ENCODE results near the gene LCMT1. TPM values are rescaled to one million over a fixed set of nuclear protein-coding genes. Genes with fewer than 3 reads are reported as not detected.
"Not testable (repeated sequence)": the region's sequence is repeated elsewhere in the genome, so short reads cannot be mapped to it uniquely, and the experiment has no call there.

Gene LCMT1
- total RNA-seq, result 10 to 100 TPM; 39.0 to 50.7 TPM

DNA sequence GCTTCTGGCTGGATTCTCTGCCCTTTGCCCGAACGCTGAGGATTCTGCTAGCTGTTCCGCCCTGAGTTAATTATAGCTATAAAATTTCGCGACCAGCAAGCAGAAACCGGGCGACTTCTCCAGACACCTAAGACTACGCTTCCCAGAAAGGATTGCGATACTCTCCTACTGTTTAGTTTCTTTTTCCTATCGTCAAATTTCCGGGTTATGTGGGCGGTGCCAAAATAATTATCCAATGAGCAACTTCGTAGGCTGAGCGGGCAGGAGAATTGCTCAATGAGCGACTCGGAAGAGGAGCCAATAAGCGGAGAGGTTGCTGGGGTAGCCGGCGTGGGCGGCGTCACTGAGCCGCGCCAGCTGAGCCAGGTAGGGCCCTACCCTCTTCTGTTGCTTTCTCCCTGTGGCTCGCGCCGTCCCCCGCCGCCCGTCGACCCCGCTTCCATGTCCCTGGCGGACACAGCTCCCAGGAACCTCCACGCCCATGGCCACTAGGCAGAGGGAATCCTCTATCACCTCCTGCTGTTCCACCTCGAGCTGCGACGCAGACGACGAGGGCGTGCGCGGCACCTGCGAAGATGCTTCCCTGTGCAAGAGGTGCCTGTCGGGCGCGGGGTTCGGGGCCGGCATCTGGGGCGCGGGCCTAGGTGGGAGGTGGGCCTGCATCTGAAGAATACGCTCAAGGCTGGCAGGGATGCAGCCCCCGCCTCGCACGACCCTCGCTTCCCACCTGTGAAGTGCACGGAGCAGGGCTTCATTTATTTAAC is at the start of gene LCMT1:
Gene LCMT1 (plus strand): TSS at position 340 of the 764 bp plus-strand sequence. CDS start 142 bp downstream, at position 482.
- peak within 1 kb of the TSS; percentile 97 for H3K27ac Mint-ChIP-seq
- no peaks in the 10 kb centered on the region for H3K9me3 Mint-ChIP-seq
- ChIA-PET CTCF (interaction anchor here (0.9 to 5.2 kb wide), 10 partner anchors 12 to 113 kb away, joined by 3 to 26 read pairs (median 5); no protein-coding TSS in a partner anchor), POLR2A (interaction anchor here (0.8 to 8.0 kb wide), 15 partner anchors 8 to 573 kb away, joined by 3 to 112 read pairs (median 5); partner anchors contain the start of genes ARHGAP17, RBBP6 and ZKSCAN2)
- H3K27me3 Mint-ChIP-seq, result no peaks in the 10 kb centered on the region
- peak within 1 kb of the TSS; percentile 93 for H3K4me3 Mint-ChIP-seq
- peaks cover 60% of the 10 kb centered on the region for H3K4me1 Mint-ChIP-seq
- H3K36me3 Mint-ChIP-seq (ENCODE audit: low read depth), result peaks cover 27% of the 10 kb centered on the region
- DNase-seq, result peak; percentile 94

GRCh38 chr16:25063102-25063501 is 48.4 kb upstream of the LCMT1 start:
- no peak for DNase-seq
- POLR2A ChIA-PET, result interaction anchor here (8.5 kb wide), 1 partner anchor 46 kb away, joined by 112 read pairs; the partner anchor contains the start of gene LCMT1
- no peaks in the 10 kb centered on the region for H3K9me3 Mint-ChIP-seq
- H3K4me3 Mint-ChIP-seq, result no peak overlapping the region
- H3K36me3 Mint-ChIP-seq (ENCODE audit: low read depth), result peaks cover 3% of the 10 kb centered on the region
- CTCF ChIA-PET, result no interaction called here
- H3K4me1 Mint-ChIP-seq, result peaks cover 58% of the 10 kb centered on the region
- H3K27ac Mint-ChIP-seq, result peak overlapping the region; percentile 28
- peaks cover 3% of the 10 kb centered on the region for H3K27me3 Mint-ChIP-seq

DNA sequence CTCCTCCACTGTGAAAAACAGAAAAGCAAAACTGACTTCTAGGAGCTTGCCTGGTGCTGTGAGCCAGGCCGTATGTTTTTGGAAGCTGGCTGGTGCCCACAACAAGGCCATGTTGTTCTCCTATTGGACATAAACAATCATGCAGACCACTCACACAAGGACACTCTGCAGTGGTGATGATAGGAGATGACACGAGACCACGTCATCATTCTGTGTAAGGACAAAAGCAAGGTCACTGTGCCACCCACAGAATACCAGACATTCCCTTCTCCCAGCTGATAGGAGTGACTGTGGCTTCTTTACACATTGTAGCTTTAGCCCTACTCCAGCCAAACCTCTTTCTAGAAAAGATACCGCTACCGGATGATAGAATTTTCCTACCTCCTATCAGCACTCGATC is 47.7 kb upstream of the LCMT1 start:
- Mint-ChIP-seq H3K27ac (peak overlapping the region; percentile 34), H3K4me3 (no peak overlapping the region), H3K4me1 (peaks cover 57% of the 10 kb centered on the region), H3K27me3 (peaks cover 3% of the 10 kb centered on the region), H3K9me3 (no peaks in the 10 kb centered on the region), H3K36me3 (ENCODE audit: low read depth) (peaks cover 3% of the 10 kb centered on the region)
- ChIA-PET CTCF (no interaction called here), POLR2A (interaction anchor here (8.5 kb wide), 1 partner anchor 46 kb away, joined by 112 read pairs; the partner anchor contains the start of gene LCMT1)
- DNase-seq, result no peak

DNA sequence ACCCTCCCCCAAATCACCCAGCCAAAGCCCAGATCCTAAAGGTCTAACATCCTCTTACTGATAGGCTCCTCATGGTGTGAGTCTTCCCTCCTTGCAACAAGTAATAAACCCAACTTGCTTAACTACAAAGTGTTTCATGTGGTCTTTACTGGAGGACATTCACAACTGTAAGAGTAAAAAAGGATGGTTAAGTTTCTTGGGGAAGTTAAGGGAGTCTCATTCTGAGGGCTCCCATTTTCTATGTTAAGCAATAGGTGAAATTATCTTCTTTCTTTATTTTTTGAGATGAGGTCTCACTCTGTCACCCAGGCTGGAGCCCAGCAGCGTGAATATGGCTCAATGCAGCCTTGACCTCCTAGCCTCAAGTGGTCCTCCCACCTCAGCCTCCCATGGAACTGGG is 47.3 kb upstream of the LCMT1 start:
- CTCF ChIA-PET, H3K27me3 Mint-ChIP-seq: not testable (repeated sequence)
- POLR2A ChIA-PET, result interaction anchor here (8.5 kb wide), 1 partner anchor 45 kb away, joined by 112 read pairs; the partner anchor contains the start of gene LCMT1

DNA sequence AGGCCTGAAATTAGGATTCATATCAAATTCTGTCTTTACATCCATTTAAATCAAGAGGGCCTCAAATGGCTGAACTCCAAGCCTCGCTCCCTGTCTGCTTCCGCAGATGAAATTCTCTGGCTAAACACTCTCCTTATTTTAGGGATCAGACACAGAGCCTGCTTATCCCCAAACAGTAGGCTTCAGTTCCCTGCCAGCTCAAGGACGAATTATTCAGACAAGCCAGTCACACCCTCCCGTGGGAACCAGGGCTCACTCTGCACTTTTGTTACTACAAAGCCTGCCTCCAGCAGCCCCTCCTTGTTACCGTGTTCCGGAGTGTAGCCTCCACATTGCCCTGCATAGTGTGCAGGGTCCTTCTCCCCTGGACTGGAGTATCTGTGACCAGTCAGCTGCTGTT is 46.6 kb upstream of the LCMT1 start:
- ChIA-PET POLR2A (interaction anchor here (3.4 kb wide), 1 partner anchor 44 kb away, joined by 59 read pairs; the partner anchor contains the start of gene LCMT1), CTCF (no interaction called here)
- Mint-ChIP-seq H3K4me1 (peaks cover 61% of the 10 kb centered on the region), H3K27me3 (peaks cover 3% of the 10 kb centered on the region), H3K4me3 (no peak overlapping the region), H3K36me3 (ENCODE audit: low read depth) (peaks cover 3% of the 10 kb centered on the region), H3K27ac (no peak overlapping the region), H3K9me3 (no peaks in the 10 kb centered on the region)
- no peak for DNase-seq

More for the DNA sequence above, 47.3 kb upstream of the LCMT1 start:
- H3K36me3 Mint-ChIP-seq (ENCODE audit: low read depth); H3K27ac Mint-ChIP-seq; H3K9me3 Mint-ChIP-seq; H3K4me3 Mint-ChIP-seq; DNase-seq: not testable (repeated sequence)
- peaks cover 57% of the 10 kb centered on the region for H3K4me1 Mint-ChIP-seq

GRCh38 chr16:25065899-25066298 is 45.6 kb upstream of the LCMT1 start:
- peaks cover 3% of the 10 kb centered on the region for H3K36me3 Mint-ChIP-seq (ENCODE audit: low read depth)
- no peak overlapping the region for H3K4me3 Mint-ChIP-seq
- no peaks in the 10 kb centered on the region for H3K9me3 Mint-ChIP-seq
- POLR2A ChIA-PET, result interaction anchor here (1.0 to 3.4 kb wide), 6 partner anchors 7 to 51 kb away, joined by 3 to 59 read pairs (median 8); partner anchors contain the start of genes ARHGAP17 and LCMT1
- peaks cover 5% of the 10 kb centered on the region for H3K27me3 Mint-ChIP-seq
- no peak for DNase-seq
- H3K27ac Mint-ChIP-seq, result peak overlapping the region; percentile 78
- CTCF ChIA-PET, result interaction anchor here (0.6 kb wide), 1 partner anchor 110 kb away, joined by 3 read pairs; no protein-coding TSS in a partner anchor
- H3K4me1 Mint-ChIP-seq, result peaks cover 52% of the 10 kb centered on the region

- peaks cover 47% of the 10 kb centered on the region for H3K4me1 Mint-ChIP-seq
- H3K27ac Mint-ChIP-seq, result peak overlapping the region; percentile 78
- no peaks in the 10 kb centered on the region for H3K9me3 Mint-ChIP-seq
- H3K36me3 Mint-ChIP-seq (ENCODE audit: low read depth), result peaks cover 3% of the 10 kb centered on the region
- peak overlapping the region; percentile 87 for H3K4me3 Mint-ChIP-seq
- peaks cover 7% of the 10 kb centered on the region for H3K27me3 Mint-ChIP-seq
- POLR2A ChIA-PET, result interaction anchor here (1.0 to 3.4 kb wide), 9 partner anchors 8 to 51 kb away, joined by 3 to 59 read pairs (median 6); partner anchors contain the start of genes ARHGAP17 and LCMT1
- no peak for DNase-seq
- CTCF ChIA-PET, result interaction anchor here (0.7 to 1.3 kb wide), 5 partner anchors 9 to 159 kb away, joined by 3 to 8 read pairs (median 5); partner anchors contain the start of genes ARHGAP17 and LCMT1
These were observed 45.2 kb upstream of the LCMT1 start for GRCh38 chr16:25066426-25066746.

DNA sequence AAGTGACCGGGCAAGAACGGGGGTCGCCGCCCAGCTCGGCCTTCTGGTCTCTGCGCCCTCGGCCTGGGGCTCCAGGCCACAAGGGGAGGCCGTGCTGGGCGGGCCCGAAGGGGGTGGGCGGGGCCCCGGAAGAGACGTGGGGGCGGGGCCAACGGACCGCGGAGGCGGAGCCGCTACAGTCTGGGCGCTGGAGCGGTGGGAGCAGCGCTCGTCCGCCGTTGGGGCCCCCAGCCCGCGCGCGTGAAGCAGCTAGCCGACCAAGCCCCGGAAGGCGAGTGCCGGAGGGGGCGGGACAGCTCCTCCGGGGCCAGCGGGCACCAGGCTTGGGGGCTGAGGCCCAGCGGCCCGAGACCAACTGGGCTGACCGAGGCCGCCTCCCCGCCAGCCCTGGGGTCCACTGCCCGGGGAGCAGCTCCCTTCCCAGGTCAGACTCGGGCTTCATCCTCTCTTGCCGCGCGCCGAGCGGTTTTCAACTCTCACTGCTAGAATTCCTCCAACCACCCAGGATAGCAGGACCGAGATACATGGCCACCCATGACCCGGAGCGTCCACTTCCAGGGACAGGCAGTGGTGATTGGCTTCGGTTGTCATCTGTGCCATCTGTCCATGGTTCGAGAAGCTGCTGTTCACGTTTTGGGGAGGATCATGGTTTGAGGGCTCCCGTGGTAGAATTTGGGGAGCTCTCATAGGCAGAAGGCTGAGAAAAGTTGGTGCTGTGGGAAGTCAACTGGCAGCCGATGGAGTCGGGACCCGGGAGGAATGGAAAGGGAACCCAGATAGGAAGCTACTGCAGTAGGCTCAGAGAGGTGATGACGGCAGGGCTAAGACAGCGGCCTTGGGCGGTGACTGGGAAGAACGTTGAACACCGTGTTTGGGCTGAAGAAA is 44.6 kb upstream of the LCMT1 start:
- H3K9me3 Mint-ChIP-seq, result no peaks in the 10 kb centered on the region
- DNase-seq, result peak; percentile 89
- H3K27me3 Mint-ChIP-seq, result peaks cover 8% of the 10 kb centered on the region
- ChIA-PET POLR2A (interaction anchor here (0.6 to 3.4 kb wide), 11 partner anchors 8 to 156 kb away, joined by 3 to 59 read pairs (median 5); partner anchors contain the start of genes ARHGAP17 and LCMT1), CTCF (interaction anchor here (0.7 to 1.3 kb wide), 5 partner anchors 10 to 159 kb away, joined by 3 to 8 read pairs (median 5); partner anchors contain the start of genes ARHGAP17 and LCMT1)
- H3K4me1 Mint-ChIP-seq, result peaks cover 41% of the 10 kb centered on the region
- H3K4me3 Mint-ChIP-seq, result peak overlapping the region; percentile 87
- H3K27ac Mint-ChIP-seq, result peak overlapping the region; percentile 78
- H3K36me3 Mint-ChIP-seq (ENCODE audit: low read depth), result peaks cover 3% of the 10 kb centered on the region

DNA sequence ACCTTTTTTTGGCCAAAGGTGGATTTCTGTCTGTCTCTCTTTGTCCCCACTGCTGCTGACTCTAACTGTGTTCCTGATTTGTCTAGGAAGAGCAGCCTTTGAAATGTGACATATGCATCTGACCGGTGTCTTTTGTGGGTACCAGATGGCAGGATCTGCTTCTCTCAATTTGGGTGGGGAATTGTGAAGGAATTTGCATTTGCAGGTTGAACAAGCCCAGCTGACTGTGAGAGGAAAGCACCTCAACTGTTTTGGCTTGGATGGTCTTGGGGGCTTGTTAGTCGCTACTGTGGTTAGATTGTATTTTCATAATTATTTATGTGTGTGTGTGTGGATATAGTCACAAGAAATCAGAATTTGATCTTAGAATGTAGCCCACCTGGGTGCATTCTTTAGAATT is 37.7 kb upstream of the LCMT1 start:
- H3K4me3 Mint-ChIP-seq, result no peak overlapping the region
- H3K4me1 Mint-ChIP-seq, result peaks cover 5% of the 10 kb centered on the region
- H3K36me3 Mint-ChIP-seq (ENCODE audit: low read depth), result no peaks in the 10 kb centered on the region
- ChIA-PET CTCF (interaction anchor here (0.6 kb wide), 1 partner anchor 49 kb away, joined by 5 read pairs; no protein-coding TSS in a partner anchor), POLR2A (interaction anchor here (0.6 kb wide), 1 partner anchor 23 kb away, joined by 3 read pairs; no protein-coding TSS in a partner anchor)
- H3K27ac Mint-ChIP-seq, result no peak overlapping the region
- H3K27me3 Mint-ChIP-seq, result peaks cover 5% of the 10 kb centered on the region
- no peaks in the 10 kb centered on the region for H3K9me3 Mint-ChIP-seq
- no peak for DNase-seq

DNA sequence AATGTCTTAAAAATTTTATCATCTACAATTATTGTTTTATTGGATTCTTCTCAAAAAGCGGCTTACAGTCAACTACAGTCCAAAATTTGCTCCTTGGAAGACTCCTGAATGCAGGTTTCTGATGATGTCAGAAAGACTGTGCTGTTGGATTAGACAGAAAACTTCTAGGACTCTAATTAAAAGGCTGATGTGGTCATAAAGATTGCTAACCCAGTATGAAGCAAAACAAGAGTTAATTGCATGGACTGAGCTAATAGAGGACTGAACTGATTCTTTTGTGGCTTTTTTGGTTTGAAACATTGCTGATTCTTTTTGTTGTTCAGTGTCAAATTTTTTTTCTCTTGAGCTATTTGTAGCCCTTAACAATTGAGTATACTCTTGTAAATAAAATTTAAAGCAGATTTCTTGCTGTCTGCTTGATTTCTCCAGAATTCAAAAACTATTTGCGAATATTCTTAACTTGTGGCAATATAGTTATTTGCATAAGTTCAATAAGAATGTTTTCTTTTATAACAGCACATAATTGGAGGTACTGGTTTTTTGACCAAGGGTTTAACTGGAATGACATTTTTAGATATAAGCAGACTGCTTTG is 33.1 kb upstream of the LCMT1 start:
- Mint-ChIP-seq H3K27ac (no peak overlapping the region), H3K36me3 (ENCODE audit: low read depth) (no peaks in the 10 kb centered on the region), H3K27me3 (no peaks in the 10 kb centered on the region), H3K9me3 (no peaks in the 10 kb centered on the region), H3K4me3 (no peak overlapping the region), H3K4me1 (no peaks in the 10 kb centered on the region)
- DNase-seq, result no peak
- ChIA-PET POLR2A (interaction anchor here (1.3 kb wide), 1 partner anchor 29 kb away, joined by 3 read pairs; no protein-coding TSS in a partner anchor), CTCF (no interaction called here)

DNA sequence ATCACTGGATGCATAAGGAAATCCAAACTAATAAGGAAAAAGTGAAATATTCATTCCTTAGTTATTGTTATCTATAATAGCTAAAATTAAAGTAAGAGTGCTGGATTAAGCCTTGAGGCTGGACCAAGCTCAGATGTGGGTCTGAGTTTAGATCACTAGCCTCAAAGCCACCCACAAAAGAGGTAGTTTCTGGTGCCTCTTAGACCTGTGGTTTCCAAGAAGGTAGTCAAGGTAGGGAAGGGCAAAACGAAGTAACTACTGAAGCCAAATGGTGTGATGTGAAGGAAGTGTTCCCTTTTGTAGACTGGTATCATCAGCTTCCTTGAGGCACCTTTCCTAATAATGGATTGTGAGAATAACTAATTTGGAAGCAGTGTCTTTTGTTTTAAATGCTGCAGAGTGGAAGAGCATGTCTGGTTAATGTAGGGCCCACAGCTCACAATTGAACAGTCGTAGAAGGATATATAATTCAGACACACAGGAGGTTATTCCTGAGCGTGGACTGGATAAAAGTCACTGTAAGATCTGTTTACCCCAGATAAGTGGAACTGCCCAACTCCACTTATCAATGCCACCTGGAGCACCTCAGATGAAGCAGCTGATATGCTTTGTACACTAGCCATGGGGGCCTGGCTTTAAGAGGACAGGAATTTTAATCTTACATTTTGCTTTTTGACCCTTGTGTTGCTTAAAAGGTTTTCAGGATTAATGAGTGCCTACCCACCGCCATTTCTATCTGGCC is 31.7 kb upstream of the LCMT1 start:
- no peaks in the 10 kb centered on the region for H3K27me3 Mint-ChIP-seq
- no peak overlapping the region for H3K4me3 Mint-ChIP-seq
- no peaks in the 10 kb centered on the region for H3K9me3 Mint-ChIP-seq
- POLR2A ChIA-PET, result interaction anchor here (1.3 to 1.5 kb wide), 2 partner anchors 20 to 27 kb away, joined by 3 to 4 read pairs; no protein-coding TSS in a partner anchor
- no peaks in the 10 kb centered on the region for H3K4me1 Mint-ChIP-seq
- no peak overlapping the region for H3K27ac Mint-ChIP-seq
- no peaks in the 10 kb centered on the region for H3K36me3 Mint-ChIP-seq (ENCODE audit: low read depth)
- no peak for DNase-seq
- CTCF ChIA-PET, result no interaction called here
